PC-9 (cell line): ENCODE results near the gene RAB2B. TPM values are rescaled to one million over a fixed set of nuclear protein-coding genes. Genes with fewer than 3 reads are reported as not detected.
A peak's percentile ranks its signal among the peaks of the same experiment; 100 is the strongest.
"Not testable (repeated sequence)": the region's sequence is repeated elsewhere in the genome, so short reads cannot be mapped to it uniquely, and the experiment has no call there.

Source experiments
- BruUV-seq: library from RNA; stranded (reverse); fragments of 400-500 nt; replicated peaks from 2 replicates; lab custom pipeline; 2021; lab: Mats Ljungman, UMichigan
- CTCF ChIA-PET: fragments of 300-600 bp; sonication (Branson Sonifier 250); formaldehyde crosslinking; loops from one replicate; lab custom pipeline; 2022; ENCODE audit warnings: antibody characterized with exemption; lab: Charles Lee
- POLR2A ChIA-PET: fragments of 300-600 bp; sonication (Branson Sonifier 250); formaldehyde crosslinking; loops from one replicate; lab custom pipeline; 2022; ENCODE audit warnings: antibody characterized with exemption; ENCODE audit not compliant: unreplicated experiment; lab: Charles Lee
- DNase-seq, 2 experiments: peaks; one replicate each; pipeline versions ENCODE4 v3.0.0 to v3.0.0-alpha.2; 2015 to 2022; ENCODE audit warnings: mixed read lengths in 1 of 2
- H2AFZ ChIP-seq: fragments of 200-600 bp; sonication (generic); 2 replicates; pipeline ENCODE4 v1.8.1; 2017; ENCODE audit warnings: antibody characterized with exemption
- H3F3A ChIP-seq: fragments of 200-600 bp; sonication (generic); 2 replicates; pipeline ENCODE4 v1.8.1; 2017; ENCODE audit warnings: antibody characterized with exemption, mild to moderate bottlenecking, low read depth; ENCODE audit not compliant: insufficient read depth
- H3K27ac ChIP-seq: fragments of 200-600 bp; sonication (generic); 2 replicates; pipeline ENCODE4 v1.6.1; 2016; ENCODE audit warnings: mixed run types
- H3K27me3 ChIP-seq: fragments of 200-600 bp; sonication (generic); 2 replicates; pipeline ENCODE4 v1.6.1; 2016; ENCODE audit warnings: low read depth, mixed run types; ENCODE audit not compliant: insufficient read depth
- H3K36me3 ChIP-seq: fragments of 200-600 bp; sonication (generic); 2 replicates; pipeline ENCODE4 v1.6.1; 2016; ENCODE audit warnings: low read depth, mixed run types
- H3K4me1 ChIP-seq: fragments of 200-600 bp; sonication (generic); replicated peaks from 2 replicates; pipeline ENCODE4 v1.6.1; 2016; ENCODE audit warnings: mixed run types; ENCODE audit not compliant: insufficient read depth
- H3K4me2 ChIP-seq: fragments of 200-600 bp; sonication (generic); 2 replicates; pipeline ENCODE4 v1.6.1; 2017; ENCODE audit warnings: mixed run types
- H3K4me3 ChIP-seq: fragments of 200-600 bp; sonication (generic); 2 replicates; pipeline ENCODE4 v1.6.1; 2016; ENCODE audit warnings: mixed run types
- H3K79me2 ChIP-seq: fragments of 200-600 bp; sonication (generic); 2 replicates; pipeline ENCODE4 v1.6.1; 2017; ENCODE audit warnings: low read depth, mixed run types
- H3K9me2 ChIP-seq: fragments of 200-600 bp; sonication (generic); 2 replicates; pipeline ENCODE4 v1.8.1; 2017; ENCODE audit warnings: mild to moderate bottlenecking; ENCODE audit not compliant: insufficient read depth
- H3K9me3 ChIP-seq: fragments of 200-600 bp; sonication (generic); 2 replicates; pipeline ENCODE4 v1.8.1; 2016; ENCODE audit warnings: low read depth; ENCODE audit not compliant: insufficient read depth
- H4K20me1 ChIP-seq: fragments of 200-600 bp; sonication (generic); 2 replicates; pipeline ENCODE4 v1.8.1; 2017; ENCODE audit not compliant: insufficient read depth
- EZH2 ChIP-seq: fragments of 200-600 bp; sonication (generic); IDR thresholded peaks from 2 replicates; pipeline ENCODE4 v1.8.0; 2017; ENCODE audit warnings: antibody characterized with exemption, low read depth
- intact Hi-C: fragments of 100-400 bp; cut with micrococcal nuclease; formaldehyde crosslinking; loops from one replicate; pipeline ENCODE4 v1.10.0; 2022; ENCODE audit not compliant: unreplicated experiment
- total RNA-seq: library from RNA; stranded (reverse); gene quantifications from 2 replicates; pipeline ENCODE4 v1.2.3, GENCODE V29; 2021
- TF ChIP-seq, protein P1 (sequence below): fragments of 200-600 bp; sonication (generic); conservative IDR thresholded peaks from 2 replicates; pipeline ENCODE4 v1.6.1; 2017; ENCODE audit warnings: mixed run types, antibody characterized with exemption, mild to moderate bottlenecking, moderate library complexity

The RAB2B gene
- total RNA-seq, 1 experiment from 2014 or later, result 12.8 TPM

DNA sequence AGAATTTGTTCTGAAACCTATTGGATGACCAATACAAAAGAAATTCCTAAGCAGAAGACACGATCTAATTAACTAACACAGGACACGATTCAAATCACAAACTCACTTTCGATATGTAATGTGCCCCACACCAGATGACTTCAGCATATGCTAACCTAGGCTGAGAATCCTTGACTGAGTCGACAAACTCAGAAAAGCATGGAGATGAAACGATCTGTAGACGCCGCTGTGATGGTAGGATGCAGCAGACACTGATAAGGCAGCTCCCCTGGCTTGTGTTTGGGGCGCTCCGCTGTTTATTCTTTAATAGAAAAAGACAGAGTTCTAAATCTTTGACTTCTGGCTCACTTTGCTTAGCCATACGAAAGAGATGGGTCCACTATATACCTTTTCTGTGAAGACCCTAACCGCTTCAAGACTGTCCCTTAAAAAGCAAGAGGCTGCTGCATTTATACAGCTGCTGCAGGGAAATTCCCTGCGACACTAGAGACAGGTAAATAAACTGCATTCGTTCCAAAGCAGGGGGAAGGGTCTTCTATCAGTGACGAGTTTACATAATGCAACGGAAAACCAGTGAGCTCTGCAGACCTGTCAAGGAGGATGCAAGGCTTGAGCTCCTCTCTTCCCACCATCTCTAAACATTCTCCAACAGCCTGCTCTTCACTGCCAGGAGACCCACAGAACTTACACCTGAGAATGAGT, 21.8 kb downstream of the RAB2B start:
- TF ChIP-seq, protein P1, sequence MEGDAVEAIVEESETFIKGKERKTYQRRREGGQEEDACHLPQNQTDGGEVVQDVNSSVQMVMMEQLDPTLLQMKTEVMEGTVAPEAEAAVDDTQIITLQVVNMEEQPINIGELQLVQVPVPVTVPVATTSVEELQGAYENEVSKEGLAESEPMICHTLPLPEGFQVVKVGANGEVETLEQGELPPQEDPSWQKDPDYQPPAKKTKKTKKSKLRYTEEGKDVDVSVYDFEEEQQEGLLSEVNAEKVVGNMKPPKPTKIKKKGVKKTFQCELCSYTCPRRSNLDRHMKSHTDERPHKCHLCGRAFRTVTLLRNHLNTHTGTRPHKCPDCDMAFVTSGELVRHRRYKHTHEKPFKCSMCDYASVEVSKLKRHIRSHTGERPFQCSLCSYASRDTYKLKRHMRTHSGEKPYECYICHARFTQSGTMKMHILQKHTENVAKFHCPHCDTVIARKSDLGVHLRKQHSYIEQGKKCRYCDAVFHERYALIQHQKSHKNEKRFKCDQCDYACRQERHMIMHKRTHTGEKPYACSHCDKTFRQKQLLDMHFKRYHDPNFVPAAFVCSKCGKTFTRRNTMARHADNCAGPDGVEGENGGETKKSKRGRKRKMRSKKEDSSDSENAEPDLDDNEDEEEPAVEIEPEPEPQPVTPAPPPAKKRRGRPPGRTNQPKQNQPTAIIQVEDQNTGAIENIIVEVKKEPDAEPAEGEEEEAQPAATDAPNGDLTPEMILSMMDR, result no peak
- DNase-seq, result no peak
- Histone ChIP-seq H4K20me1 (no peaks in the 10 kb centered on the region), H3K4me1 (no peaks in the 10 kb centered on the region; the same call in 1 of the 2 replicates), H3K4me2 (peak overlapping the region; percentile 99), H3K27me3 (no peaks in the 10 kb centered on the region), H3K4me3 (peak overlapping the region; percentile 94), H3K27ac (0 out of 2 replicates have a peak overlapping the region, but pooled peaks have one; percentile 75), H3K9me2 (no peaks in the 10 kb centered on the region), H3K36me3 (no peaks in the 10 kb centered on the region), H3K9me3 (no peaks in the 10 kb centered on the region), H3F3A (0 out of 2 replicates have a peak, but pooled peaks cover 3% of the 10 kb centered on the region), H3K79me2 (peaks cover 55% of the 10 kb centered on the region), H2AFZ (peak overlapping the region; percentile 93)
- POLR2A ChIA-PET, result interaction anchor here (0.6 to 0.8 kb wide), 3 partner anchors 71 to 735 kb away, joined by 3 to 5 read pairs (median 4); partner anchors contain the start of gene SALL2
- BruUV-seq, result TSS peak; percentile 37
- CTCF ChIA-PET, result interaction anchor here (0.9 to 1.8 kb wide), 2 partner anchors 18 to 101 kb away, joined by 7 to 8 read pairs; no protein-coding TSS in a partner anchor
- intact Hi-C loops, result no loop called here

- CTCF ChIA-PET, result no interaction called here
- no peaks in the 10 kb centered on the region for H3K36me3 ChIP-seq
Measured at GRCh38 chr14:21449899-21450216, 26.9 kb downstream of the RAB2B start.

GRCh38 chr14:21442657-21443056, 34.1 kb downstream of the RAB2B start:
- BruUV-seq, H3K9me2 ChIP-seq, DNase-seq, H3K4me1 ChIP-seq, CTCF ChIA-PET, H3K4me2 ChIP-seq, H2AFZ ChIP-seq, H3K27me3 ChIP-seq, H3K36me3 ChIP-seq, H4K20me1 ChIP-seq, intact Hi-C loops, POLR2A ChIA-PET, H3F3A ChIP-seq, H3K4me3 ChIP-seq, H3K9me3 ChIP-seq, H3K27ac ChIP-seq: not testable (repeated sequence)
- peaks cover 39% of the 10 kb centered on the region for H3K79me2 ChIP-seq

More at GRCh38 chr14:21449899-21450216, 26.9 kb downstream of the RAB2B start:
- Histone ChIP-seq H3K9me2 (no peaks in the 10 kb centered on the region), H3F3A (no peaks in the 10 kb centered on the region), H3K27me3 (no peaks in the 10 kb centered on the region), H3K79me2 (peaks cover 83% of the 10 kb centered on the region), H3K4me3 (no peak overlapping the region), H2AFZ (no peak overlapping the region), H3K27ac (no peak overlapping the region), H3K4me2 (no peak overlapping the region), H3K9me3 (no peaks in the 10 kb centered on the region), H4K20me1 (peaks cover 3% of the 10 kb centered on the region; the same call in 1 of the 2 replicates), H3K4me1 (no peaks in the 10 kb centered on the region; the same call in 1 of the 2 replicates)
- no peak for TF ChIP-seq EZH2
- TF ChIP-seq, protein P1, result no peak
- BruUV-seq, result no TSS peak
- POLR2A ChIA-PET, result no interaction called here
- no peak for DNase-seq
- intact Hi-C loops, result no loop called here
